Brain microvascular endothelial cell (primary cell): ENCODE data around the gene RAN.
"Not testable (repeated sequence)": the region's sequence is repeated elsewhere in the genome, so short reads cannot be mapped to it uniquely, and the experiment has no call there.

ENCODE experiments used
- DNase-seq: peaks from one replicate; pipeline ENCODE4 v3.0.0-alpha.2; 2020
- H3K27ac ChIP-seq: fragments of 250-450 bp; sonication (Bioruptor Pico); 2 replicates; pipeline ENCODE4 v1.5.1; 2020; ENCODE audit warnings: mild to moderate bottlenecking, moderate library complexity
- H3K27me3 ChIP-seq: fragments of 250-450 bp; sonication (Bioruptor Pico); replicated peaks from 2 replicates; pipeline ENCODE4 v1.5.1; 2020; ENCODE audit warnings: mild to moderate bottlenecking
- H3K36me3 ChIP-seq: fragments of 250-450 bp; sonication (Bioruptor Pico); replicated peaks from 2 replicates; pipeline ENCODE4 v1.5.1; 2020; ENCODE audit warnings: mild to moderate bottlenecking
- H3K4me3 ChIP-seq: 2 replicates; pipeline ENCODE4 v1.5.1; 2011; ENCODE audit warnings: low read depth, mild to moderate bottlenecking, control low read depth, low read length, moderate library complexity
- CTCF ChIP-seq: IDR thresholded peaks from 2 replicates; pipeline ENCODE4 v1.5.1; 2011; ENCODE audit warnings: low read depth, mild to moderate bottlenecking, moderate library complexity, low read length, control low read depth, inconsistent platforms; ENCODE audit errors: missing control alignments
- in situ Hi-C: cut with HindIII; loops from 2 replicates; pipeline ENCODE4 v1.10.0; 2017; ENCODE audit warnings: low sequenced_read_pairs, low pct_ligation_motif_present

The RAN gene

GRCh38 chr12:130856088-130856487 is 15.8 kb upstream of the RAN start:
- H3K27ac ChIP-seq: no peak overlapping the region
- H3K27me3 ChIP-seq: no peaks in the 10 kb centered on the region
- DNase-seq: no peak
- in situ Hi-C loops: no loop called here
- no peaks in the 10 kb centered on the region for H3K36me3 ChIP-seq
- TF ChIP-seq CTCF: no peak
- H3K4me3 ChIP-seq: no peak overlapping the region

GRCh38 chr12:130858084-130858483 is 13.8 kb upstream of the RAN start:
- no peak for TF ChIP-seq CTCF
- Histone ChIP-seq H3K27ac (no peak overlapping the region), H3K36me3 (no peaks in the 10 kb centered on the region), H3K27me3 (no peaks in the 10 kb centered on the region), H3K4me3 (no peak overlapping the region)
- no peak for DNase-seq
- in situ Hi-C loops: no loop called here

- DNase-seq: no peak
- Histone ChIP-seq H3K27me3 (no peaks in the 10 kb centered on the region), H3K27ac (no peak overlapping the region), H3K36me3 (no peaks in the 10 kb centered on the region), H3K4me3 (no peak overlapping the region)
- no peak for TF ChIP-seq CTCF
- in situ Hi-C loops: no loop called here
Measured at GRCh38 chr12:130859161-130859560, 12.7 kb upstream of the RAN start.

- Histone ChIP-seq H3K36me3 (no peaks in the 10 kb centered on the region), H3K27ac (no peak overlapping the region), H3K4me3 (no peak overlapping the region), H3K27me3 (no peaks in the 10 kb centered on the region)
- no peak for TF ChIP-seq CTCF
- no peak for DNase-seq
- in situ Hi-C loops: no loop called here
Measured at GRCh38 chr12:130860311-130860710, 11.6 kb upstream of the RAN start.

- no peaks in the 10 kb centered on the region for H3K27me3 ChIP-seq
- in situ Hi-C loops: no loop called here
- TF ChIP-seq CTCF: no peak
- H3K27ac ChIP-seq: no peak overlapping the region
- no peaks in the 10 kb centered on the region for H3K36me3 ChIP-seq
- no peak for DNase-seq
- no peak overlapping the region for H3K4me3 ChIP-seq
Measured at GRCh38 chr12:130862161-130862560, 9.7 kb upstream of the RAN start.

- DNase-seq, H3K27me3 ChIP-seq, H3K4me3 ChIP-seq, H3K27ac ChIP-seq, in situ Hi-C loops, H3K36me3 ChIP-seq: not testable (repeated sequence)
Measured at GRCh38 chr12:130862771-130863170, 9.1 kb upstream of the RAN start.
